Measurements from ENCODE around the gene ZC3H11A.
A peak's percentile ranks its signal among the peaks of the same experiment; 100 is the strongest.
"Not testable (repeated sequence)": the region's sequence is repeated elsewhere in the genome, so short reads cannot be mapped to it uniquely, and the experiment has no call there.

ZC3H11A gene

GRCh38 chr1:203777596-203777995 lies 17.8 kb upstream of the ZC3H11A start:
- H3K4me3 ChIP-seq (ENCODE audit: low read length), result no peak overlapping the region
- no peak for DNase-seq (ENCODE audit: low read depth, low spot score)

GRCh38 chr1:203778146-203778545 lies 17.3 kb upstream of the ZC3H11A start:
- no peak for DNase-seq (ENCODE audit: low read depth, low spot score)
- no peak overlapping the region for H3K4me3 ChIP-seq (ENCODE audit: low read length)

GRCh38 chr1:203778789-203779188 lies 16.6 kb upstream of the ZC3H11A start:
- H3K4me3 ChIP-seq (ENCODE audit: low read length), result no peak overlapping the region
- DNase-seq (ENCODE audit: low read depth, low spot score), result no peak

- H3K4me3 ChIP-seq (ENCODE audit: low read length), result no peak overlapping the region
- DNase-seq (ENCODE audit: low read depth, low spot score), result no peak
Observed at GRCh38 chr1:203781962-203782361, 13.5 kb upstream of the ZC3H11A start.

GRCh38 chr1:203789966-203790365 lies 5.5 kb upstream of the ZC3H11A start:
- no peak for DNase-seq (ENCODE audit: low read depth, low spot score)
- no peak overlapping the region for H3K4me3 ChIP-seq (ENCODE audit: low read length)

GRCh38 chr1:203791498-203791897 lies 3.9 kb upstream of the ZC3H11A start:
- H3K4me3 ChIP-seq (ENCODE audit: low read length), result no peak overlapping the region
- no peak for DNase-seq (ENCODE audit: low read depth, low spot score)

GRCh38 chr1:203792486-203792885 lies 2.9 kb upstream of the ZC3H11A start:
- no peak for DNase-seq (ENCODE audit: low read depth, low spot score)
- H3K4me3 ChIP-seq (ENCODE audit: low read length), result no peak overlapping the region

GRCh38 chr1:203793561-203793960 lies 1.9 kb upstream of the ZC3H11A start:
- not testable (repeated sequence) for DNase-seq (ENCODE audit: low read depth, low spot score); H3K4me3 ChIP-seq (ENCODE audit: low read length)

- DNase-seq (ENCODE audit: low read depth, low spot score), result no peak
- peak overlapping the region; percentile 75 for H3K4me3 ChIP-seq (ENCODE audit: low read length)
Observed at GRCh38 chr1:203794764-203795440, 521 bp upstream of the ZC3H11A start.

GRCh38 chr1:203796236-203796605 lies 798 bp downstream of the ZC3H11A start:
- peak overlapping the region; percentile 75 for H3K4me3 ChIP-seq (ENCODE audit: low read length)
- peak; percentile 17 for DNase-seq (ENCODE audit: low read depth, low spot score)

- H3K4me3 ChIP-seq (ENCODE audit: low read length), result peak overlapping the region; percentile 75
Observed at GRCh38 chr1:203797216-203797615, 1.8 kb downstream of the ZC3H11A start.

GRCh38 chr1:203797948-203798655 lies 2.7 kb downstream of the ZC3H11A start:
- DNase-seq (ENCODE audit: low read depth, low spot score), result no peak
- H3K4me3 ChIP-seq (ENCODE audit: low read length), result no peak overlapping the region

More at GRCh38 chr1:203797216-203797615, 1.8 kb downstream of the ZC3H11A start:
- no peak for DNase-seq (ENCODE audit: low read depth, low spot score)

GRCh38 chr1:203799157-203799556 lies 3.7 kb downstream of the ZC3H11A start:
- no peak for DNase-seq (ENCODE audit: low read depth, low spot score)
- H3K4me3 ChIP-seq (ENCODE audit: low read length), result no peak overlapping the region

GRCh38 chr1:203799971-203800370 lies 4.5 kb downstream of the ZC3H11A start:
- no peak overlapping the region for H3K4me3 ChIP-seq (ENCODE audit: low read length)
- DNase-seq (ENCODE audit: low read depth, low spot score), result no peak

- no peak for DNase-seq (ENCODE audit: low read depth, low spot score)
- H3K4me3 ChIP-seq (ENCODE audit: low read length), result no peak overlapping the region
Observed at GRCh38 chr1:203805689-203806088, 10.3 kb downstream of the ZC3H11A start.

GRCh38 chr1:203807196-203807595 lies 11.8 kb downstream of the ZC3H11A start:
- DNase-seq (ENCODE audit: low read depth, low spot score), result no peak
- no peak overlapping the region for H3K4me3 ChIP-seq (ENCODE audit: low read length)

- no peak for DNase-seq (ENCODE audit: low read depth, low spot score)
- H3K4me3 ChIP-seq (ENCODE audit: low read length), result no peak overlapping the region
Observed at GRCh38 chr1:203813581-203814341, 18.3 kb downstream of the ZC3H11A start.

GRCh38 chr1:203818399-203818798 lies 23.0 kb downstream of the ZC3H11A start:
- DNase-seq (ENCODE audit: low read depth, low spot score), result no peak
- H3K4me3 ChIP-seq (ENCODE audit: low read length), result no peak overlapping the region

GRCh38 chr1:203823306-203823705 lies 27.9 kb downstream of the ZC3H11A start:
- no peak for DNase-seq (ENCODE audit: low read depth, low spot score)

GRCh38 chr1:203826175-203826574 lies 30.8 kb downstream of the ZC3H11A start:
- DNase-seq (ENCODE audit: low read depth, low spot score), result no peak
- no peak overlapping the region for H3K4me3 ChIP-seq (ENCODE audit: low read length)

More at GRCh38 chr1:203823306-203823705, 27.9 kb downstream of the ZC3H11A start:
- no peak overlapping the region for H3K4me3 ChIP-seq (ENCODE audit: low read length)
